ENCODE results near the gene TAS2R19.

TAS2R19 gene

GRCh38 chr12:10989107-10989506, 33.3 kb downstream of the TAS2R19 start:
- no peak for DNase-seq

DNA sequence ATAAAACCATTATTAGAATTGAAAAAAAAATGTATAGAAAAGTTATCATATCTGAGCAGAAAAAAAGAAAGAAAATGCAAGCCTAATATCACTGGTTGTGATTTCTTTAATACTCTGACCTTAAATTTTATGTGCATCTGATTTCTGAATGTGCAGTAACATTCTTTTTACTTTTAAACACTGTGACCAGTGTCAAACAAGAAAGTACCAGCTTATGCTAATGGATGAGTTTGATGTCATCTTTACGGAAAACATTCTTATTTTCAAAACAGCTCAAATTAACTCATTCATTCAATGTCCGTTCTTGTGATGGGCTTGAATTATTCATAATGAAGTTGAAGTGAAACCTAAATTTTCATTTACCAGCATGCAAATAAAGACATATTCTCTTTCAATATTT, 35.6 kb downstream of the TAS2R19 start, which contains the start of gene TAS2R50:
TSS of gene TAS2R50 (minus strand) at position 101 of the 400 bp plus-strand sequence. CDS start at position 49, 52 bp downstream.
- DNase-seq: no peak

- peak in 1 of 2 donors; percentile 21 for DNase-seq
Observed at GRCh38 chr12:10982244-10982643, 40.2 kb downstream of the TAS2R19 start.

DNA sequence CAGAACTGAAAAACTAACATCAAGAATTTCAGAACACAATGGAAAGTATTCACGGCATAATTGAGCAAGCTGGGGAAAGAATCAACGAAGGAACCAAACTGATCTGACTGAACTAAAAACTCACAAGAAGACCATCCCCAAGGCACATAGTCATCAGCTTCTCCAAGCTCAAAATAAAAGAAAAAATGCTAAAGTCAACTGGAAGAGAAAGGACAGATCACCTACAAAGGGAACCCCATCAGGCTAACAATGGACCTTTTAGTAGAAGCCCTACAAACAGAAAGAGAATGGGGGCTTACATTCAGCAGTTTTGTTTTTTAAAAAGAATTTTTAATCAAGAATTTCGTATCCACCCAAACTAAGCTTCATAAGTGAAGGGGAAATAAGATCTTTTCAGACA, 47.5 kb downstream of the TAS2R19 start:
- no peak for DNase-seq

Measured in stimulated activated CD4-positive, alpha-beta T cell treated with anti-CD3 and anti-CD28 coated beads, Interleukin-2, amount 100 ng/mL, for 24 hours (primary cell).